Measurements from ENCODE around the gene MATCAP1. TPM values are rescaled to one million over a fixed set of nuclear protein-coding genes. Genes with fewer than 3 reads are reported as not detected.

The MATCAP1 gene
- polyA plus RNA-seq, 1 of the 3 experiments (the other 2 are of a cell fraction), result 68.5 TPM

DNA sequence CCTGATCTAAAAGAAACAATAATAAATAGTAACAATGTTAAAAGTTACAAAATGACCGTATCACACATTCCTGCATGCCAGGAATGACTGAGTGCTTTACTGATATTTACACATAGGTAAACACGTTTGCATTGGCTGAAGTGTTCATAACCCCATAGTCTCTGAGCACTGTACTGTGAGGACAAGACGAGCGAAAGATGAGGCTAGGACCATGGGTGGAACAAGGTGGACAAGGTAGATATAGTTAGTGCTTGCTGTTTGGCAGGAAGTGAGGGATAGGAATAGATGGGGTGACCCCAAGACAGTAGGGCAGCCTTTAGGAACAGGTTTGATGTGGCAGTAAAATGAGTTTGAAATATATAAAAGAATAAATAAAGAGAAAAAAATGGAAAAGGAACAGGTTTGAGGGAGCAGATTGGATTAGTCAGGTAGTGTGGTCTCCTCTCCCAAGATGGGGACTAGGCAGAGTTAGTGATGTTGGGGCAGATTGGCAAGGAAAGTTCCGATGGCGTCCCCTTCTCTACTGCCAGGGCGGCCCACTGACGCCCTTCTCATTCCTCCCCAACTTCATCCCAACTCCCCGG is 7.7 kb upstream of the MATCAP1 start:
- H3K9ac ChIP-seq, result no peak overlapping the region
- peaks cover 49% of the 10 kb centered on the region for H3K79me2 ChIP-seq (ENCODE audit: insufficient read depth)
- CTCF ChIA-PET, result interaction anchor here (2.5 kb wide), 1 partner anchor 36 kb away, joined by 9 read pairs; no protein-coding TSS in a partner anchor
- WGBS (ENCODE audit: low lambda C conversion rate), result 28% methylated on average over 9 of the region's 9 CpGs
- TF ChIP-seq, protein P1, sequence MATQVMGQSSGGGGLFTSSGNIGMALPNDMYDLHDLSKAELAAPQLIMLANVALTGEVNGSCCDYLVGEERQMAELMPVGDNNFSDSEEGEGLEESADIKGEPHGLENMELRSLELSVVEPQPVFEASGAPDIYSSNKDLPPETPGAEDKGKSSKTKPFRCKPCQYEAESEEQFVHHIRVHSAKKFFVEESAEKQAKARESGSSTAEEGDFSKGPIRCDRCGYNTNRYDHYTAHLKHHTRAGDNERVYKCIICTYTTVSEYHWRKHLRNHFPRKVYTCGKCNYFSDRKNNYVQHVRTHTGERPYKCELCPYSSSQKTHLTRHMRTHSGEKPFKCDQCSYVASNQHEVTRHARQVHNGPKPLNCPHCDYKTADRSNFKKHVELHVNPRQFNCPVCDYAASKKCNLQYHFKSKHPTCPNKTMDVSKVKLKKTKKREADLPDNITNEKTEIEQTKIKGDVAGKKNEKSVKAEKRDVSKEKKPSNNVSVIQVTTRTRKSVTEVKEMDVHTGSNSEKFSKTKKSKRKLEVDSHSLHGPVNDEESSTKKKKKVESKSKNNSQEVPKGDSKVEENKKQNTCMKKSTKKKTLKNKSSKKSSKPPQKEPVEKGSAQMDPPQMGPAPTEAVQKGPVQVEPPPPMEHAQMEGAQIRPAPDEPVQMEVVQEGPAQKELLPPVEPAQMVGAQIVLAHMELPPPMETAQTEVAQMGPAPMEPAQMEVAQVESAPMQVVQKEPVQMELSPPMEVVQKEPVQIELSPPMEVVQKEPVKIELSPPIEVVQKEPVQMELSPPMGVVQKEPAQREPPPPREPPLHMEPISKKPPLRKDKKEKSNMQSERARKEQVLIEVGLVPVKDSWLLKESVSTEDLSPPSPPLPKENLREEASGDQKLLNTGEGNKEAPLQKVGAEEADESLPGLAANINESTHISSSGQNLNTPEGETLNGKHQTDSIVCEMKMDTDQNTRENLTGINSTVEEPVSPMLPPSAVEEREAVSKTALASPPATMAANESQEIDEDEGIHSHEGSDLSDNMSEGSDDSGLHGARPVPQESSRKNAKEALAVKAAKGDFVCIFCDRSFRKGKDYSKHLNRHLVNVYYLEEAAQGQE (IDR thresholded peaks at IDR 0.05; ENCODE audit: low read depth, low read length), result no peak
- TF ChIP-seq SIN3A (IDR thresholded peaks at IDR 0.05; ENCODE audit: borderline replicate concordance, low read depth, low read length) (no peak), SMC3 (IDR thresholded peaks at IDR 0.05; ENCODE audit: low read depth, low read length) (no peak), GATA2 (CRISPR knock-in tag; IDR thresholded peaks at IDR 0.05) (no peak), NRF1 (IDR thresholded peaks at IDR 0.05; ENCODE audit: low read depth, low read length) (no peak), POLR2AphosphoS5 (IDR thresholded peaks at IDR 0.05; ENCODE audit: low read depth, low read length) (no peak), RAD21 (IDR thresholded peaks at IDR 0.05; ENCODE audit: low read length) (no peak), MXI1 (IDR thresholded peaks at IDR 0.05; ENCODE audit: low read depth, low read length) (no peak), EP300 (IDR thresholded peaks at IDR 0.05; ENCODE audit: borderline replicate concordance in 1 of 2, low read depth in 1 of 2, low read length in 1 of 2) (no peak), FOXJ3 (CRISPR knock-in tag; IDR thresholded peaks at IDR 0.05) (no peak), NFIC (IDR thresholded peaks at IDR 0.05; ENCODE audit: borderline replicate concordance) (no peak), FOXM1 (IDR thresholded peaks at IDR 0.05; ENCODE audit: low read depth) (no peak)
- TF ChIP-seq, protein P2, sequence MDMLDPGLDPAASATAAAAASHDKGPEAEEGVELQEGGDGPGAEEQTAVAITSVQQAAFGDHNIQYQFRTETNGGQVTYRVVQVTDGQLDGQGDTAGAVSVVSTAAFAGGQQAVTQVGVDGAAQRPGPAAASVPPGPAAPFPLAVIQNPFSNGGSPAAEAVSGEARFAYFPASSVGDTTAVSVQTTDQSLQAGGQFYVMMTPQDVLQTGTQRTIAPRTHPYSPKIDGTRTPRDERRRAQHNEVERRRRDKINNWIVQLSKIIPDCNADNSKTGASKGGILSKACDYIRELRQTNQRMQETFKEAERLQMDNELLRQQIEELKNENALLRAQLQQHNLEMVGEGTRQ (IDR thresholded peaks at IDR 0.05; ENCODE audit: borderline replicate concordance, low read depth, low read length), result no peak
- TF ChIP-seq, protein P3, sequence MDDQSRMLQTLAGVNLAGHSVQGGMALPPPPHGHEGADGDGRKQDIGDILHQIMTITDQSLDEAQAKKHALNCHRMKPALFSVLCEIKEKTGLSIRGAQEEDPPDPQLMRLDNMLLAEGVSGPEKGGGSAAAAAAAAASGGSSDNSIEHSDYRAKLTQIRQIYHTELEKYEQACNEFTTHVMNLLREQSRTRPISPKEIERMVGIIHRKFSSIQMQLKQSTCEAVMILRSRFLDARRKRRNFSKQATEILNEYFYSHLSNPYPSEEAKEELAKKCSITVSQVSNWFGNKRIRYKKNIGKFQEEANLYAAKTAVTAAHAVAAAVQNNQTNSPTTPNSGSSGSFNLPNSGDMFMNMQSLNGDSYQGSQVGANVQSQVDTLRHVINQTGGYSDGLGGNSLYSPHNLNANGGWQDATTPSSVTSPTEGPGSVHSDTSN (IDR thresholded peaks at IDR 0.05), result no peak
- TF ChIP-seq, protein P4, sequence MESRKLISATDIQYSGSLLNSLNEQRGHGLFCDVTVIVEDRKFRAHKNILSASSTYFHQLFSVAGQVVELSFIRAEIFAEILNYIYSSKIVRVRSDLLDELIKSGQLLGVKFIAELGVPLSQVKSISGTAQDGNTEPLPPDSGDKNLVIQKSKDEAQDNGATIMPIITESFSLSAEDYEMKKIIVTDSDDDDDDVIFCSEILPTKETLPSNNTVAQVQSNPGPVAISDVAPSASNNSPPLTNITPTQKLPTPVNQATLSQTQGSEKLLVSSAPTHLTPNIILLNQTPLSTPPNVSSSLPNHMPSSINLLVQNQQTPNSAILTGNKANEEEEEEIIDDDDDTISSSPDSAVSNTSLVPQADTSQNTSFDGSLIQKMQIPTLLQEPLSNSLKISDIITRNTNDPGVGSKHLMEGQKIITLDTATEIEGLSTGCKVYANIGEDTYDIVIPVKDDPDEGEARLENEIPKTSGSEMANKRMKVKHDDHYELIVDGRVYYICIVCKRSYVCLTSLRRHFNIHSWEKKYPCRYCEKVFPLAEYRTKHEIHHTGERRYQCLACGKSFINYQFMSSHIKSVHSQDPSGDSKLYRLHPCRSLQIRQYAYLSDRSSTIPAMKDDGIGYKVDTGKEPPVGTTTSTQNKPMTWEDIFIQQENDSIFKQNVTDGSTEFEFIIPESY (IDR thresholded peaks at IDR 0.05; ENCODE audit: borderline replicate concordance, low read depth), result no peak
- H2AFZ ChIP-seq (ENCODE audit: low read depth), result no peak overlapping the region
- H3K4me2 ChIP-seq, result peak overlapping the region; percentile 100
- POLR2A ChIA-PET, result interaction anchor here (1.3 kb wide), 1 partner anchor 35 kb away, joined by 4 read pairs; the partner anchor contains the start of gene TMEM208
- H3K27me3 ChIP-seq (ENCODE audit: insufficient read depth), result no peaks in the 10 kb centered on the region
- peaks cover 15 to 25% of the 10 kb centered on the region in 2 experiments; a peak in 3 of 4 replicates for H3K4me1 ChIP-seq (ENCODE audit: control insufficient read depth in 1 of 2, insufficient read depth in 2 of 2, low read depth in 1 of 2, low read length in 1 of 2)
- DNase-seq, result no peak
- H3K4me3 ChIP-seq (ENCODE audit: low read depth in 2 of 2, low read length in 1 of 2), result peak overlapping the region; percentile 96 to 99
- peaks cover 21% of the 10 kb centered on the region for H4K20me1 ChIP-seq (ENCODE audit: insufficient read depth)
- peaks cover 24% of the 10 kb centered on the region for H3F3A ChIP-seq (replicated peaks; ENCODE audit: insufficient read depth)
- H3K27ac ChIP-seq (ENCODE audit: low read depth in 2 of 2, low read length in 1 of 2), result peak overlapping the region in 1 of 2 experiments; percentile 24; a peak in 1 of 4 replicates
- no peaks in the 10 kb centered on the region for H3K9me3 ChIP-seq
- H3K9me2 ChIP-seq, result no peaks in the 10 kb centered on the region
- H3K36me3 ChIP-seq (replicated peaks in 1 of 2; ENCODE audit: control insufficient read depth in 1 of 2, insufficient read depth in 2 of 2, low read length in 1 of 2), result peaks cover 20 to 34% of the 10 kb centered on the region in 2 experiments

Measured in SK-N-SH (cell line).